ENCODE measurements around the gene HNRNPLL. TPM values are rescaled to one million over a fixed set of nuclear protein-coding genes. Genes with fewer than 3 reads are reported as not detected.
A peak's percentile ranks its signal among the peaks of the same experiment; 100 is the strongest.

The HNRNPLL gene
- total RNA-seq, 1 experiment from 2014 or later: 57.7 TPM

GRCh38 chr2:38528534-38528933, 74.2 kb downstream of the HNRNPLL start:
- peak overlapping the region; percentile 69 for H3K4me3 Mint-ChIP-seq (ENCODE audit: unreplicated experiment)
- intact Hi-C loops (cut with micrococcal nuclease): loop anchor here (2.0 to 5.0 kb wide), 2 partner anchors 66 to 211 kb away; no protein-coding TSS in a partner anchor
- no peak for DNase-seq (ENCODE audit: unreplicated experiment)
- H3K4me1 Mint-ChIP-seq (ENCODE audit: insufficient read depth, unreplicated experiment): peaks cover 15% of the 10 kb centered on the region
- no peaks in the 10 kb centered on the region for H3K27me3 Mint-ChIP-seq (ENCODE audit: insufficient read depth, unreplicated experiment)
- POLR2A ChIA-PET: interaction anchor here (1.1 to 2.1 kb wide), 4 partner anchors 16 to 223 kb away, joined by 3 to 6 read pairs (median 5); partner anchors contain the start of gene SRSF7
- no peaks in the 10 kb centered on the region for H3K9me3 Mint-ChIP-seq (ENCODE audit: unreplicated experiment)
- no peak overlapping the region for H3K27ac Mint-ChIP-seq (ENCODE audit: low read depth, unreplicated experiment)
- CTCF ChIA-PET: interaction anchor here (0.6 kb wide), 1 partner anchor 125 kb away, joined by 4 read pairs; no protein-coding TSS in a partner anchor
- BruUV-seq (replicated peaks): no TSS peak
- no peak for TF ChIP-seq CTCF (IDR thresholded peaks at IDR 0.05; ENCODE audit: unreplicated experiment)
- H3K36me3 Mint-ChIP-seq (ENCODE audit: insufficient read depth, unreplicated experiment): peaks cover 14% of the 10 kb centered on the region

- Mint-ChIP-seq H3K9me3 (ENCODE audit: unreplicated experiment) (no peaks in the 10 kb centered on the region), H3K4me1 (ENCODE audit: insufficient read depth, unreplicated experiment) (peaks cover 15% of the 10 kb centered on the region), H3K4me3 (ENCODE audit: unreplicated experiment) (peak overlapping the region; percentile 69), H3K36me3 (ENCODE audit: insufficient read depth, unreplicated experiment) (peaks cover 14% of the 10 kb centered on the region), H3K27ac (ENCODE audit: low read depth, unreplicated experiment) (no peak overlapping the region), H3K27me3 (ENCODE audit: insufficient read depth, unreplicated experiment) (no peaks in the 10 kb centered on the region)
- no TSS peak for BruUV-seq (replicated peaks)
- ChIA-PET CTCF (interaction anchor here (0.5 to 0.7 kb wide), 4 partner anchors 54 to 277 kb away, joined by 3 to 4 read pairs (median 3); no protein-coding TSS in a partner anchor), POLR2A (interaction anchor here (0.6 to 2.1 kb wide), 10 partner anchors 8 to 223 kb away, joined by 3 to 6 read pairs (median 4); partner anchors contain the start of gene SRSF7)
- intact Hi-C loops (cut with micrococcal nuclease): loop anchor here (2.0 to 5.0 kb wide), 2 partner anchors 65 to 211 kb away; no protein-coding TSS in a partner anchor
- TF ChIP-seq CTCF (IDR thresholded peaks at IDR 0.05; ENCODE audit: unreplicated experiment): no peak
- DNase-seq (ENCODE audit: unreplicated experiment): peak; percentile 66
These were observed 74.7 kb downstream of the HNRNPLL start for GRCh38 chr2:38528008-38528442.

DNA sequence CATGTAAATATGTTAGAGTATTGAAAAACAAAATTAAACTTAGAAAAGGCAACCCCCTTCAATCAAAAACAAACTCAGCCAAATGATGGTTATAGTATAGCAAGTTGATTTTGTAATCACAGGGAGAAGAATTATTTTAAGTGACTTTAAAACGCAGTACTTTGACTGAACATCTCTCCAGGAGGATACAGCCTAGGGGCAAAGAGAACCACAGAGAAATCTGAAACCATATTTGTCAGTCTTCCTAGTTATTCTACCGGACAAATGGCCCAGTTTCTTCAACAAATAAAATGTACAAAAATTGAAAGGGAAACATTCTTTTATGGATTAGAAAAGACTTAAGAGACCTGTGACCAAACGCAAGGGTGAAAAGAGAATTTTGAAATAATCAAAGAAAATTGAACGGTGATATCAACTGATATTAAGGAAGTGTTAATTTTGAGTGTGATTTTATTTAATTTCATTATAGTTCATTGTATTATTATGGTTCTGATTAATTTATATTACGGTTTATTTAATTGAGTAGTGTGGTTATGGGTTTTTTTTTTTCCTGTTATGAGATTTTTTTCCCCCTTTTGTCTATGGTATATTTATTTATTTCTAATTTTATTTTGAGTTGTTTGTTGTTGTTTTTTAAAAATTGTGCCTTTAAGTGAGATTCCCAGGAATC, 75.3 kb downstream of the HNRNPLL start:
- no peaks in the 10 kb centered on the region for H3K9me3 Mint-ChIP-seq (ENCODE audit: unreplicated experiment)
- intact Hi-C loops (cut with micrococcal nuclease): loop anchor here (2.0 to 5.0 kb wide), 2 partner anchors 65 to 210 kb away; no protein-coding TSS in a partner anchor
- peak overlapping the region; percentile 69 for H3K4me3 Mint-ChIP-seq (ENCODE audit: unreplicated experiment)
- ChIA-PET CTCF (interaction anchor here (0.5 to 0.7 kb wide), 4 partner anchors 54 to 277 kb away, joined by 3 to 4 read pairs (median 3); no protein-coding TSS in a partner anchor), POLR2A (interaction anchor here (0.6 to 2.1 kb wide), 11 partner anchors 9 to 224 kb away, joined by 3 to 6 read pairs (median 3); partner anchors contain the start of gene SRSF7)
- no TSS peak for BruUV-seq (replicated peaks)
- peak; percentile 36 for DNase-seq (ENCODE audit: unreplicated experiment)
- H3K27me3 Mint-ChIP-seq (ENCODE audit: insufficient read depth, unreplicated experiment): no peaks in the 10 kb centered on the region
- H3K27ac Mint-ChIP-seq (ENCODE audit: low read depth, unreplicated experiment): no peak overlapping the region
- peaks cover 15% of the 10 kb centered on the region for H3K4me1 Mint-ChIP-seq (ENCODE audit: insufficient read depth, unreplicated experiment)
- TF ChIP-seq CTCF (IDR thresholded peaks at IDR 0.05; ENCODE audit: unreplicated experiment): no peak
- peaks cover 8% of the 10 kb centered on the region for H3K36me3 Mint-ChIP-seq (ENCODE audit: insufficient read depth, unreplicated experiment)

DNA sequence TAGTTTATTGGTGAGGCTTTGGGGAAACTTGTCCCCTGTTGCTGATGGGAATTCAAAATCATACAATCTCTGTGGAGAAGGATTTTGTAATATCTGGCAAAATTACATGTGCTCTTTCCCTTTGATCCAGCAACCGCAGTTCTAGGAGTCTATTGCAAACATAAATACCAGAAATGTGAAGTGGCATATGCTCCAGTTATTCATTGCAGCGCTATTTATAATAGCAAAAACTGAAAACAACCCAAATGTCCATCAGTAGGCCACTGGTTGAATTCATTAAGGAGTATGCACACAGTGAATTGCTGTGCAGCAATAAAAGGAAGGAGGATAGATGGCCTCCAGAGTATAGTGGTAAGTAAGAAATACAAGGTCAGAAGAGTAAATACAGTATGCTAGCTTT, 76.5 kb downstream of the HNRNPLL start:
- POLR2A ChIA-PET: interaction anchor here (1.1 to 1.2 kb wide), 2 partner anchors 10 to 150 kb away, joined by 3 read pairs; no protein-coding TSS in a partner anchor
- Mint-ChIP-seq H3K9me3 (ENCODE audit: unreplicated experiment) (no peaks in the 10 kb centered on the region), H3K27ac (ENCODE audit: low read depth, unreplicated experiment) (no peak overlapping the region), H3K4me1 (ENCODE audit: insufficient read depth, unreplicated experiment) (peaks cover 15% of the 10 kb centered on the region), H3K4me3 (ENCODE audit: unreplicated experiment) (no peak overlapping the region), H3K27me3 (ENCODE audit: insufficient read depth, unreplicated experiment) (no peaks in the 10 kb centered on the region), H3K36me3 (ENCODE audit: insufficient read depth, unreplicated experiment) (peaks cover 5% of the 10 kb centered on the region)
- DNase-seq (ENCODE audit: unreplicated experiment): peak; percentile 58
- CTCF ChIA-PET: interaction anchor here (0.5 kb wide), 1 partner anchor 10 kb away, joined by 4 read pairs; no protein-coding TSS in a partner anchor
- intact Hi-C loops (cut with micrococcal nuclease): loop anchor here (5.0 kb wide), 1 partner anchor 209 kb away; no protein-coding TSS in a partner anchor
- no TSS peak for BruUV-seq (replicated peaks)
- no peak for TF ChIP-seq CTCF (IDR thresholded peaks at IDR 0.05; ENCODE audit: unreplicated experiment)

Data from MCF 10A (cell line).